ENCODE measurements around the gene PLEKHO2. TPM values are rescaled to one million over a fixed set of nuclear protein-coding genes. Genes with fewer than 3 reads are reported as not detected.
A peak's percentile ranks its signal among the peaks of the same experiment; 100 is the strongest.

The PLEKHO2 gene
- polyA plus RNA-seq, 1 of the 3 experiments (the other 2 are of a cell fraction), result 7.8 TPM

DNA sequence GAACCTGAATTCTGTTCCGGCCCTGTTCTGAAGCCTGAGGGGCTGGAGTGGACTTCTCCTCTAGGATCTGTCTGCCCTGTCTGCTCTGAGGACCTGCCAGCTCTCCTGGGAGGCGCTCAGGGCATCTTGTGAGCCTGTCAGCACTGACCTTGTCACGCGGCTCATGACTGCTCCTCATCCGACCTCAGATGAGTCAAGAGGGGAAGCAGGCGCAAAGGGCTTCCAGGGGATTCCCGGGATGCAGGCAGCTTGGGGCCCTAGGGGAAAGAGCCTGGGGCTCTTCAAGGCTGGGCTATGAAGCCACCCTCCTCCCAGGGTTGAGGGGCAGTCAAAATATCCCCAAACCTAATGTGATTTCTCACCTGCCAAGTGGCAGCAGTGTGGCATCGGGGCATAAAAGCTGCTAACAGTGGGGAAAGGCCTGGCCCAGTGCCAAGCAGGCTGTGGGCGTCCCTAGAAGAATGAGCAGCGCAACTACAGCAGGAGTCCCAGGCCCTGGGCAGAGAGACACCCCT is 42.3 kb downstream of the PLEKHO2 start (continued):
- TF ChIP-seq GATA2 (CRISPR knock-in tag; IDR thresholded peaks at IDR 0.05) (no peak), RXRA (IDR thresholded peaks at IDR 0.05; ENCODE audit: borderline replicate concordance, low read depth) (peak; percentile 67; the same call in 1 of the 2 replicates), MEF2A (IDR thresholded peaks at IDR 0.05; ENCODE audit: borderline replicate concordance, low read depth) (no peak), RFX5 (IDR thresholded peaks at IDR 0.05; ENCODE audit: low read length) (no peak)
- TF ChIP-seq, protein P1, sequence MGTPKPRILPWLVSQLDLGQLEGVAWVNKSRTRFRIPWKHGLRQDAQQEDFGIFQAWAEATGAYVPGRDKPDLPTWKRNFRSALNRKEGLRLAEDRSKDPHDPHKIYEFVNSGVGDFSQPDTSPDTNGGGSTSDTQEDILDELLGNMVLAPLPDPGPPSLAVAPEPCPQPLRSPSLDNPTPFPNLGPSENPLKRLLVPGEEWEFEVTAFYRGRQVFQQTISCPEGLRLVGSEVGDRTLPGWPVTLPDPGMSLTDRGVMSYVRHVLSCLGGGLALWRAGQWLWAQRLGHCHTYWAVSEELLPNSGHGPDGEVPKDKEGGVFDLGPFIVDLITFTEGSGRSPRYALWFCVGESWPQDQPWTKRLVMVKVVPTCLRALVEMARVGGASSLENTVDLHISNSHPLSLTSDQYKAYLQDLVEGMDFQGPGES (IDR thresholded peaks at IDR 0.05; ENCODE audit: low read depth, low read length), result no peak

DNA sequence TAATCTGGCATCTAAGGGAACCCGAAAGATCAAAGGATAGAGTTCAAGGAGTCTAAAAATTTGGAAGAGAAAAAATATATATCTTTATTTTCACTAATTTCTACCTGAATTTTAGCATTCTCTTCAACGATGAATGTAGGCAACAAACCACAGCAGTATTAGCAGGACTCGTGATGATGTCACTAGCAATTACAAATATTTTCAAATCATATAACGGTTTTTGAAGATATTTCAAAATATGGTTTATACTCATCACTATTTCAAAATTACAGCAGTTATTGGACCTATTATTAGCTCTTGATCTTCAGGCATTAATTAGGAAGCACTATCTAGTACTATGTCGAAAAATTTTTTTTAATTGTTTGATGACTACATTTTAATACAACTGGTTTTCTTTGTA is 43.0 kb downstream of the PLEKHO2 start:
- Histone ChIP-seq H3K36me3 (replicated peaks in 1 of 2; ENCODE audit: control insufficient read depth in 1 of 2, insufficient read depth in 2 of 2, low read length in 1 of 2) (no peaks in the 10 kb centered on the region), H2AFZ (ENCODE audit: low read depth) (no peak overlapping the region), H3K4me1 (ENCODE audit: control insufficient read depth in 1 of 2, insufficient read depth in 2 of 2, low read depth in 1 of 2, low read length in 1 of 2) (peaks cover 9 to 23% of the 10 kb centered on the region in 2 experiments; a peak in 3 of 4 replicates), H3K9ac (no peak overlapping the region), H3K4me3 (ENCODE audit: low read depth in 2 of 2, low read length in 1 of 2) (no peak overlapping the region), H3K79me2 (ENCODE audit: insufficient read depth) (no peaks in the 10 kb centered on the region), H3K9me2 (no peaks in the 10 kb centered on the region), H3K27ac (ENCODE audit: low read depth in 2 of 2, low read length in 1 of 2) (peak overlapping the region in 1 of 2 experiments; percentile 53; a peak in 1 of 4 replicates), H3K4me2 (no peak overlapping the region), H3K9me3 (no peaks in the 10 kb centered on the region), H3F3A (replicated peaks; ENCODE audit: insufficient read depth) (peaks cover 7% of the 10 kb centered on the region), H3K27me3 (ENCODE audit: insufficient read depth) (no peaks in the 10 kb centered on the region), H4K20me1 (ENCODE audit: insufficient read depth) (no peaks in the 10 kb centered on the region)
- TF ChIP-seq TCF12 (IDR thresholded peaks at IDR 0.05) (no peak), GABPA (IDR thresholded peaks at IDR 0.05; ENCODE audit: low read depth) (no peak), FOSL2 (IDR thresholded peaks at IDR 0.05; ENCODE audit: borderline replicate concordance, low read depth) (no peak)
- WGBS (ENCODE audit: low lambda C conversion rate), result 80% methylated on average over 5 of the region's 5 CpGs
- POLR2A ChIA-PET, result no interaction called here
- no peak for DNase-seq
- CTCF ChIA-PET, result no interaction called here

DNA sequence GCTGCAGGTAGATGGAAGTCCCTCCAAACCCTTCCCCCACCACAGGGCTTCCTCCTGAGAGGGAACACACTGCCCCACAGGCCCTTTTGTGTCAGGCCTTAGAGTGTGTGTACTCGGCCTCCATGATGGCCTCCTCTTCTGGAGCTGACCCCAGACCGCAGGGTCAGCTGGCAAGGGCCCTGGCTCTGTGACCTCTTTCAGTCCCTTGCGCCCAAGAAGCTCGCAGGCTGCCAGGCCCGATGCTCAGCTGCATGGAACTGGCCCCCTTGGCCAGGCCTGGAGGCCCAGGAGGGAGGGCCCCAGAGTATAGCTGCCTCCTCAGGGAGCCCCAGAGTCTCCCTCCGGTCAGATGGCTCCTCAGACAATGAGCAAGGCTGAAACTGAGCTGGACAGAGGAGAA is 46.6 kb downstream of the PLEKHO2 start:
- 89% methylated on average over 6 of the region's 6 CpGs for WGBS (ENCODE audit: low lambda C conversion rate)
- Histone ChIP-seq H3K4me2 (no peak overlapping the region), H3K9me2 (no peaks in the 10 kb centered on the region), H3K36me3 (replicated peaks in 1 of 2; ENCODE audit: control insufficient read depth in 1 of 2, insufficient read depth in 2 of 2, low read length in 1 of 2) (no peaks in the 10 kb centered on the region), H3K27me3 (ENCODE audit: insufficient read depth) (no peaks in the 10 kb centered on the region), H3K79me2 (ENCODE audit: insufficient read depth) (no peaks in the 10 kb centered on the region), H3F3A (replicated peaks; ENCODE audit: insufficient read depth) (peaks cover 4% of the 10 kb centered on the region), H3K27ac (ENCODE audit: low read depth in 2 of 2, low read length in 1 of 2) (no peak overlapping the region), H3K9ac (no peak overlapping the region), H2AFZ (ENCODE audit: low read depth) (no peak overlapping the region), H3K4me3 (ENCODE audit: low read depth in 2 of 2, low read length in 1 of 2) (no peak overlapping the region), H3K9me3 (no peaks in the 10 kb centered on the region), H3K4me1 (ENCODE audit: control insufficient read depth in 1 of 2, insufficient read depth in 2 of 2, low read depth in 1 of 2, low read length in 1 of 2) (peaks cover 9 to 13% of the 10 kb centered on the region in 2 experiments; a peak in 3 of 4 replicates), H4K20me1 (ENCODE audit: insufficient read depth) (no peaks in the 10 kb centered on the region)
- ChIA-PET POLR2A (no interaction called here), CTCF (interaction anchor here (0.5 to 1.9 kb wide), 4 partner anchors 18 to 931 kb away, joined by 3 to 4 read pairs (median 3); no protein-coding TSS in a partner anchor)
- TF ChIP-seq ELF1 (IDR thresholded peaks at IDR 0.05) (no peak), GATA2 (CRISPR knock-in tag; IDR thresholded peaks at IDR 0.05) (no peak)
- no peak for DNase-seq

DNA sequence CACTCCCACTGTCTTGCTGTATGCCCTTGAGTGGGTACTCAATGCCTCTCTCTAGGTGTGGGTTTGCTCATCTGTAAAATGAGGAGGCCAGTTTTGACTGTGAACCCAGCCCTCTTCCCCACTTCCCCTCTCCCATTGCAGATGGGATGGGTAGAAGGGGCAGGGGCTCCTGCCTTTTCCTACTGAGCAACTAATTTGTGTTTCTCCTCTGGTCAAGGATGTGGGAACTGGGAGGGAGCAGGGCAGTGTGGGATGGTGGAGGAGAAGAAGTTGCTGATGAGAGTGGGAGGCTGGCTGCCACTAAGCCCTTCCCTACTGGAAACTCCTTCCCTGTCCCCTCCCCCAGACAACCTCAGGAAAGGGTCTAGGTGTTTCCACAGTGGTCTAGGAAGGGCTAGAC is 49.8 kb downstream of the PLEKHO2 start:
- POLR2A ChIA-PET, result no interaction called here
- Histone ChIP-seq H2AFZ (ENCODE audit: low read depth) (no peak overlapping the region), H3K36me3 (replicated peaks in 1 of 2; ENCODE audit: control insufficient read depth in 1 of 2, insufficient read depth in 2 of 2, low read length in 1 of 2) (no peaks in the 10 kb centered on the region), H3K4me1 (ENCODE audit: control insufficient read depth in 1 of 2, insufficient read depth in 2 of 2, low read depth in 1 of 2, low read length in 1 of 2) (peaks cover 0 to 23% of the 10 kb centered on the region in 2 experiments; a peak in 2 of 4 replicates), H3K9ac (no peak overlapping the region), H3K79me2 (ENCODE audit: insufficient read depth) (no peaks in the 10 kb centered on the region), H3K4me2 (no peak overlapping the region), H4K20me1 (ENCODE audit: insufficient read depth) (no peaks in the 10 kb centered on the region), H3F3A (replicated peaks; ENCODE audit: insufficient read depth) (no peaks in the 10 kb centered on the region), H3K9me3 (no peaks in the 10 kb centered on the region), H3K9me2 (no peaks in the 10 kb centered on the region), H3K27ac (ENCODE audit: low read depth in 2 of 2, low read length in 1 of 2) (no peak overlapping the region), H3K4me3 (ENCODE audit: low read depth in 2 of 2, low read length in 1 of 2) (no peak overlapping the region), H3K27me3 (ENCODE audit: insufficient read depth) (no peaks in the 10 kb centered on the region)
- CTCF ChIA-PET, result no interaction called here
- no peak for TF ChIP-seq NFIC (IDR thresholded peaks at IDR 0.05; ENCODE audit: borderline replicate concordance)
- no peak for TF ChIP-seq EP300 (IDR thresholded peaks at IDR 0.05; ENCODE audit: borderline replicate concordance in 1 of 2, low read depth in 1 of 2, low read length in 1 of 2)
- TF ChIP-seq, protein P2, sequence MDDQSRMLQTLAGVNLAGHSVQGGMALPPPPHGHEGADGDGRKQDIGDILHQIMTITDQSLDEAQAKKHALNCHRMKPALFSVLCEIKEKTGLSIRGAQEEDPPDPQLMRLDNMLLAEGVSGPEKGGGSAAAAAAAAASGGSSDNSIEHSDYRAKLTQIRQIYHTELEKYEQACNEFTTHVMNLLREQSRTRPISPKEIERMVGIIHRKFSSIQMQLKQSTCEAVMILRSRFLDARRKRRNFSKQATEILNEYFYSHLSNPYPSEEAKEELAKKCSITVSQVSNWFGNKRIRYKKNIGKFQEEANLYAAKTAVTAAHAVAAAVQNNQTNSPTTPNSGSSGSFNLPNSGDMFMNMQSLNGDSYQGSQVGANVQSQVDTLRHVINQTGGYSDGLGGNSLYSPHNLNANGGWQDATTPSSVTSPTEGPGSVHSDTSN (IDR thresholded peaks at IDR 0.05), result no peak
- no peak for TF ChIP-seq FOXM1 (IDR thresholded peaks at IDR 0.05; ENCODE audit: low read depth)
- TF ChIP-seq, protein P3, sequence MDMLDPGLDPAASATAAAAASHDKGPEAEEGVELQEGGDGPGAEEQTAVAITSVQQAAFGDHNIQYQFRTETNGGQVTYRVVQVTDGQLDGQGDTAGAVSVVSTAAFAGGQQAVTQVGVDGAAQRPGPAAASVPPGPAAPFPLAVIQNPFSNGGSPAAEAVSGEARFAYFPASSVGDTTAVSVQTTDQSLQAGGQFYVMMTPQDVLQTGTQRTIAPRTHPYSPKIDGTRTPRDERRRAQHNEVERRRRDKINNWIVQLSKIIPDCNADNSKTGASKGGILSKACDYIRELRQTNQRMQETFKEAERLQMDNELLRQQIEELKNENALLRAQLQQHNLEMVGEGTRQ (IDR thresholded peaks at IDR 0.05; ENCODE audit: borderline replicate concordance, low read depth, low read length), result no peak
- no peak for TF ChIP-seq RFX5 (IDR thresholded peaks at IDR 0.05; ENCODE audit: low read length)
- DNase-seq, result no peak
